ENCODE measurements around the gene SMIM15.

DNA sequence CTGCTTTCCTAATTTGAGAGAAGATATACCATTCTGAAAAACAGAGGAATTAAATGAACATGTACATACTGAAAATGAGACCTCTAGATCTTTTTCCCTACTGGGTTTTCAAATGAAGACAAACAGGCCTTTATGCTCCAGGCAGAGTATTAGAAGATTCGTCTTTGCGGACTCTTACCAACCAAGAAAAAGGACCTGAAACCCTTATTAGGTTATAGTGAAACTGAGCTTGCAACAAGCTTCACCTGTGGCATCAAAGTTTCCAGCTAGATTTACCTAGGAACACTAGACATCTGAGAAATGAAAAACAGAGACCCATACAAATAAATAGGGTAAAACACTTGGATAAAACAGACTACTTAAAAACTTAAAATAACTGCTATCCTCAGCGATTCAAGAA is 46.3 kb downstream of the SMIM15 start:
- TF ChIP-seq, protein P1, sequence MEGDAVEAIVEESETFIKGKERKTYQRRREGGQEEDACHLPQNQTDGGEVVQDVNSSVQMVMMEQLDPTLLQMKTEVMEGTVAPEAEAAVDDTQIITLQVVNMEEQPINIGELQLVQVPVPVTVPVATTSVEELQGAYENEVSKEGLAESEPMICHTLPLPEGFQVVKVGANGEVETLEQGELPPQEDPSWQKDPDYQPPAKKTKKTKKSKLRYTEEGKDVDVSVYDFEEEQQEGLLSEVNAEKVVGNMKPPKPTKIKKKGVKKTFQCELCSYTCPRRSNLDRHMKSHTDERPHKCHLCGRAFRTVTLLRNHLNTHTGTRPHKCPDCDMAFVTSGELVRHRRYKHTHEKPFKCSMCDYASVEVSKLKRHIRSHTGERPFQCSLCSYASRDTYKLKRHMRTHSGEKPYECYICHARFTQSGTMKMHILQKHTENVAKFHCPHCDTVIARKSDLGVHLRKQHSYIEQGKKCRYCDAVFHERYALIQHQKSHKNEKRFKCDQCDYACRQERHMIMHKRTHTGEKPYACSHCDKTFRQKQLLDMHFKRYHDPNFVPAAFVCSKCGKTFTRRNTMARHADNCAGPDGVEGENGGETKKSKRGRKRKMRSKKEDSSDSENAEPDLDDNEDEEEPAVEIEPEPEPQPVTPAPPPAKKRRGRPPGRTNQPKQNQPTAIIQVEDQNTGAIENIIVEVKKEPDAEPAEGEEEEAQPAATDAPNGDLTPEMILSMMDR (IDR thresholded peaks at IDR 0.05; ENCODE audit: low read length), result no peak
- TF ChIP-seq EZH2 (IDR thresholded peaks at IDR 0.05; ENCODE audit: borderline replicate concordance, low read length), result no peak

Data from OCI-LY1 (cell line).